HCT116 (cell line): Measurements from ENCODE around the gene HLCS.

Experiments used
- POLR2AphosphoS5 ChIP-seq: IDR thresholded peaks from 2 replicates; pipeline ENCODE4 v1.6.1; 2011; ENCODE audit warnings: mild to moderate bottlenecking, low read depth, low read length, moderate library complexity
- YY1 ChIP-seq: IDR thresholded peaks from 2 replicates; pipeline ENCODE4 v1.6.1; 2011; ENCODE audit warnings: low read length, low read depth, moderate library complexity, mild to moderate bottlenecking; ENCODE audit not compliant: insufficient replicate concordance; ENCODE audit errors: extremely low read depth
- TF ChIP-seq, protein P1 (sequence below): IDR thresholded peaks from 2 replicates; pipeline ENCODE4 v1.6.1; 2012
- TF ChIP-seq, protein P2 (sequence below), 3 experiments: fragments of 200-600 bp in 1 of 3; sonication (generic) in 1 of 3; IDR thresholded peaks in 2 of 3; conservative IDR thresholded peaks in 1 of 3; 2 replicates each; pipeline ENCODE4 v1.5.1; 2012 to 2017; ENCODE audit warnings: low read depth in 2 of 3, low read length in 2 of 3, antibody characterized with exemption in 1 of 3, borderline replicate concordance in 1 of 3, control low read depth in 1 of 3, mild to moderate bottlenecking in 1 of 3, mixed read lengths in 1 of 3, mixed run types in 1 of 3, moderate library complexity in 1 of 3; ENCODE audit not compliant: insufficient read depth in 1 of 3

DNA sequence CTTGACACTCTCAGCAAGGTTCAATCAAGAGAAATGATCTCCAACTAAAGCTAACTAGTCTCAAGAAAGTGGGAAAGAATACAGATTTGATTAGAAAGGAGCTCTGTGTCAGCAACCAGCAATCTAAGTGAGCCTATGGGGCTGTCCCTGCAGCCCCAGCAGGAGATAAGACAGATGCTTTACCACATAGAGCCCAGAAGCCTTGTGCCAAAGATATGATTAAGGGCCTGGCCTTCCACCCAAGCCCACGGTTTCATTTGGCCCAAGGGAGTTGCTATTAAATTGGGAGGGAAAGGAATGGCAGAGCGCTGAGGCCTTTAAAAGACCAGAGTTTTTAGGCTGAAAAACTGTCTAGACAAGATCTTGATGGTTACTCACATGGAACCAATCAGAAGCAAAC, 74.8 kb downstream of the HLCS start:
- TF ChIP-seq, protein P1, sequence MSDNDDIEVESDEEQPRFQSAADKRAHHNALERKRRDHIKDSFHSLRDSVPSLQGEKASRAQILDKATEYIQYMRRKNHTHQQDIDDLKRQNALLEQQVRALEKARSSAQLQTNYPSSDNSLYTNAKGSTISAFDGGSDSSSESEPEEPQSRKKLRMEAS, result no peak
- TF ChIP-seq, protein P2, sequence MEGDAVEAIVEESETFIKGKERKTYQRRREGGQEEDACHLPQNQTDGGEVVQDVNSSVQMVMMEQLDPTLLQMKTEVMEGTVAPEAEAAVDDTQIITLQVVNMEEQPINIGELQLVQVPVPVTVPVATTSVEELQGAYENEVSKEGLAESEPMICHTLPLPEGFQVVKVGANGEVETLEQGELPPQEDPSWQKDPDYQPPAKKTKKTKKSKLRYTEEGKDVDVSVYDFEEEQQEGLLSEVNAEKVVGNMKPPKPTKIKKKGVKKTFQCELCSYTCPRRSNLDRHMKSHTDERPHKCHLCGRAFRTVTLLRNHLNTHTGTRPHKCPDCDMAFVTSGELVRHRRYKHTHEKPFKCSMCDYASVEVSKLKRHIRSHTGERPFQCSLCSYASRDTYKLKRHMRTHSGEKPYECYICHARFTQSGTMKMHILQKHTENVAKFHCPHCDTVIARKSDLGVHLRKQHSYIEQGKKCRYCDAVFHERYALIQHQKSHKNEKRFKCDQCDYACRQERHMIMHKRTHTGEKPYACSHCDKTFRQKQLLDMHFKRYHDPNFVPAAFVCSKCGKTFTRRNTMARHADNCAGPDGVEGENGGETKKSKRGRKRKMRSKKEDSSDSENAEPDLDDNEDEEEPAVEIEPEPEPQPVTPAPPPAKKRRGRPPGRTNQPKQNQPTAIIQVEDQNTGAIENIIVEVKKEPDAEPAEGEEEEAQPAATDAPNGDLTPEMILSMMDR (IDR thresholded peaks at IDR 0.05 in 2 of 3, conservative IDR thresholded peaks at IDR 0.05 in 1 of 3; ENCODE audit: borderline replicate concordance in 1 of 3, insufficient read depth in 1 of 3, low read depth in 2 of 3, low read length in 2 of 3), result no peak
- TF ChIP-seq YY1 (no peak), POLR2AphosphoS5 (no peak)
